HCT116 (cell line): ENCODE measurements around the gene PWWP2B. TPM values are rescaled to one million over a fixed set of nuclear protein-coding genes. Genes with fewer than 3 reads are reported as not detected.

ENCODE experiments used
- ATAC-seq: fragments of 200-7000 bp; cut with Tn5 transposase; 2 replicates; pipeline ENCODE4 v1.9.1; 2020; ENCODE audit warnings: mild to moderate bottlenecking, moderate library complexity
- BruUV-seq: library from RNA; stranded (reverse); fragments of 400-500 nt; replicated peaks from 2 replicates; lab custom pipeline; 2021; lab: Mats Ljungman, UMichigan
- CTCF ChIA-PET: fragments of 300-600 bp; sonication (Branson Sonifier 250); formaldehyde crosslinking; loops from one replicate; lab custom pipeline; 2021; ENCODE audit warnings: antibody characterized with exemption; lab: Charles Lee
- POLR2A ChIA-PET: fragments of 300-600, 350-600 bp; sonication (Branson Sonifier 250); formaldehyde crosslinking; loops from one replicate; lab custom pipeline; 2021; ENCODE audit warnings: antibody characterized with exemption; lab: Charles Lee
- RAD21 ChIA-PET, 2 experiments: fragments of 300-600 bp; sonication (Branson Sonifier 250); formaldehyde crosslinking; loops; one replicate each; lab custom pipeline; 2023; ENCODE audit warnings: low total read pairs in 2 of 2; ENCODE audit not compliant: uncharacterized antibody in 2 of 2, unreplicated experiment in 2 of 2, low non-redundant PET in 1 of 2; lab: Charles Lee
- DNase-seq: peaks from one replicate; pipeline ENCODE4 v3.0.0-alpha.2; 2010; ENCODE audit warnings: low read depth, low spot score
- H2AFZ ChIP-seq: fragments of 200-600 bp; shearing (Covaris generic), sonication (generic); 2 replicates; pipeline ENCODE4 v1.6.1; 2017; ENCODE audit warnings: low read depth, mixed run types, mixed read lengths, antibody characterized with exemption, low read length; ENCODE audit not compliant: poor library complexity, severe bottlenecking
- H3K27ac ChIP-seq: 2 replicates; pipeline ENCODE4 v1.5.1; 2012; ENCODE audit warnings: low read depth, low read length
- H3K27me3 ChIP-seq: fragments of 200-600 bp; sonication (generic); 2 replicates; pipeline ENCODE4 v1.6.1; 2016; ENCODE audit warnings: mixed run types, low read length, mixed read lengths; ENCODE audit not compliant: insufficient read depth
- H3K36me3 ChIP-seq, 2 experiments: fragments of 200-500 bp in 1 of 2; fragments of 200-600 bp in 1 of 2; sonication (Bioruptor generic) in 1 of 2; sonication (generic) in 1 of 2; 2 replicates each; pipeline versions ENCODE4 v1.5.1 to v1.6.1; 2014 to 2016; ENCODE audit warnings: low read length in 2 of 2, inconsistent platforms in 1 of 2, mixed read lengths in 1 of 2, mixed run types in 1 of 2; ENCODE audit not compliant: insufficient read depth in 2 of 2, control insufficient read depth in 1 of 2
- H3K4me1 ChIP-seq, 2 experiments: fragments of 200-600 bp in 1 of 2; sonication (generic) in 1 of 2; 2 replicates each; pipeline versions ENCODE4 v1.5.1 to v1.6.1; 2012 to 2017; ENCODE audit warnings: low read length in 2 of 2, inconsistent platforms in 1 of 2, mild to moderate bottlenecking in 1 of 2, mixed read lengths in 1 of 2, mixed run types in 1 of 2, moderate library complexity in 1 of 2; ENCODE audit not compliant: insufficient read depth in 2 of 2, control insufficient read depth in 1 of 2
- H3K4me2 ChIP-seq: fragments of 200-600 bp; sonication (generic); 2 replicates; pipeline ENCODE4 v1.6.1; 2017; ENCODE audit warnings: mixed run types, low read length, mixed read lengths
- H3K4me3 ChIP-seq, 2 experiments: fragments of 200-600 bp in 1 of 2; sonication (generic) in 1 of 2; replicated peaks in 1 of 2; 2 replicates each; pipeline ENCODE4 v1.5.1; 2011 to 2016; ENCODE audit warnings: low read length in 2 of 2, control low read depth in 1 of 2, low read depth in 1 of 2, mild to moderate bottlenecking in 1 of 2, mixed read lengths in 1 of 2, mixed run types in 1 of 2
- H3K79me2 ChIP-seq: fragments of 200-600 bp; sonication (generic); 2 replicates; pipeline ENCODE4 v1.6.1; 2017; ENCODE audit warnings: mild to moderate bottlenecking, mixed run types, low read length, moderate library complexity, mixed read lengths; ENCODE audit not compliant: insufficient read depth
- H3K9ac ChIP-seq: fragments of 200-600 bp; sonication (generic); 2 replicates; pipeline ENCODE4 v1.6.1; 2016; ENCODE audit warnings: low read length, mixed read lengths
- H3K9me2 ChIP-seq: fragments of 200-600 bp; sonication (generic), shearing (Covaris generic); 2 replicates; pipeline ENCODE4 v1.6.1; 2017; ENCODE audit warnings: mixed run types, mild to moderate bottlenecking, moderate library complexity; ENCODE audit not compliant: insufficient read depth
- H3K9me3 ChIP-seq, 2 experiments: fragments of 200-500 bp in 1 of 2; fragments of 200-600 bp in 1 of 2; sonication (Bioruptor generic) in 1 of 2; sonication (generic) in 1 of 2; 2 replicates each; pipeline ENCODE4 v1.6.1; 2014 to 2017; ENCODE audit warnings: low read length in 2 of 2, mixed read lengths in 2 of 2, inconsistent platforms in 1 of 2, low read depth in 1 of 2, mild to moderate bottlenecking in 1 of 2, mixed run types in 1 of 2, moderate library complexity in 1 of 2; ENCODE audit not compliant: control insufficient read depth in 1 of 2, insufficient read depth in 1 of 2
- H4K20me1 ChIP-seq: fragments of 200-600 bp; sonication (generic), shearing (Covaris generic); 2 replicates; pipeline ENCODE4 v1.6.1; 2017; ENCODE audit warnings: mixed run types, mild to moderate bottlenecking, moderate library complexity; ENCODE audit not compliant: insufficient read depth
- ATF3 ChIP-seq: IDR thresholded peaks from 2 replicates; pipeline ENCODE4 v1.6.1; 2012
- CEBPB ChIP-seq: IDR thresholded peaks from 2 replicates; pipeline ENCODE4 v1.6.1; 2012; ENCODE audit warnings: low read depth
- CTCF ChIP-seq, 3 experiments: fragments of 200-600 bp in 1 of 3; sonication (generic) in 1 of 3; IDR thresholded peaks in 2 of 3; conservative IDR thresholded peaks in 1 of 3; 2 replicates each; pipeline ENCODE4 v1.5.1; 2012 to 2017; ENCODE audit warnings: low read depth in 2 of 3, low read length in 2 of 3, antibody characterized with exemption in 1 of 3, borderline replicate concordance in 1 of 3, control low read depth in 1 of 3, mild to moderate bottlenecking in 1 of 3, mixed read lengths in 1 of 3, mixed run types in 1 of 3, moderate library complexity in 1 of 3; ENCODE audit not compliant: insufficient read depth in 1 of 3
- EGR1 ChIP-seq: IDR thresholded peaks from 2 replicates; pipeline ENCODE4 v1.6.1; 2012; ENCODE audit warnings: low read depth
- ELF1 ChIP-seq: IDR thresholded peaks from 2 replicates; pipeline ENCODE4 v1.6.1; 2012; ENCODE audit warnings: low read depth, borderline replicate concordance
- EZH2phosphoT487 ChIP-seq: fragments of 200-600 bp; IDR thresholded peaks from 2 replicates; pipeline ENCODE4 v1.6.1; 2018; ENCODE audit warnings: antibody characterized with exemption, borderline replicate concordance
- JUND ChIP-seq: IDR thresholded peaks from 2 replicates; pipeline ENCODE4 v1.6.1; 2012
- POLR2A ChIP-seq: IDR thresholded peaks from 2 replicates; pipeline ENCODE4 v1.7.0; 2011; ENCODE audit warnings: borderline replicate concordance; ENCODE audit not compliant: insufficient read depth, insufficient read length; ENCODE audit errors: extremely low read depth
- POLR2AphosphoS5 ChIP-seq: IDR thresholded peaks from 2 replicates; pipeline ENCODE4 v1.6.1; 2011; ENCODE audit warnings: mild to moderate bottlenecking, low read depth, low read length, moderate library complexity
- SIN3A ChIP-seq: IDR thresholded peaks from 2 replicates; pipeline ENCODE4 v1.6.1; 2012; ENCODE audit warnings: low read depth
- SRF ChIP-seq: IDR thresholded peaks from 2 replicates; pipeline ENCODE4 v1.6.1; 2012; ENCODE audit warnings: low read depth
- TCF7L2 ChIP-seq: IDR thresholded peaks from 2 replicates; pipeline ENCODE4 v1.7.0; 2011; ENCODE audit warnings: borderline replicate concordance, inconsistent platforms; ENCODE audit not compliant: insufficient read depth, insufficient read length; ENCODE audit errors: extremely low read depth
- ZBTB33 ChIP-seq: IDR thresholded peaks from 2 replicates; pipeline ENCODE4 v1.6.1; 2011; ENCODE audit warnings: mild to moderate bottlenecking, low read length, moderate library complexity; ENCODE audit not compliant: insufficient replicate concordance; ENCODE audit errors: extremely low read depth
- ZNF274 ChIP-seq: fragments of 200-500 bp; sonication (Bioruptor generic); IDR thresholded peaks from 2 replicates; pipeline ENCODE4 v1.6.1; 2014; ENCODE audit warnings: mild to moderate bottlenecking, low read depth, low read length, inconsistent platforms
- intact Hi-C: fragments of 100-400 bp; cut with micrococcal nuclease; formaldehyde crosslinking; loops from 2 replicates; pipeline ENCODE4 v1.10.0; 2022
- total RNA-seq: library from RNA; stranded (reverse); gene quantifications from one replicate; pipeline ENCODE4 v1.2.1, GENCODE V29; 2021; ENCODE audit not compliant: unreplicated experiment

PWWP2B gene
- total RNA-seq, 1 experiment from 2014 or later, result 13.9 TPM

GRCh38 chr10:132430861-132431271, 33.9 kb downstream of the PWWP2B start (continued):
- TF ChIP-seq CTCF (IDR thresholded peaks at IDR 0.05 in 2 of 3, conservative IDR thresholded peaks at IDR 0.05 in 1 of 3; ENCODE audit: borderline replicate concordance in 1 of 3, insufficient read depth in 1 of 3, low read depth in 2 of 3, low read length in 2 of 3), result no peak

GRCh38 chr10:132431537-132432175, 34.7 kb downstream of the PWWP2B start:
- Histone ChIP-seq H3K27ac (no peak overlapping the region), H3K79me2 (no peaks in the 10 kb centered on the region), H3K9me2 (no peaks in the 10 kb centered on the region), H3K4me2 (no peak overlapping the region), H3K36me3 (no peaks in the 10 kb centered on the region), H2AFZ (no peak overlapping the region), H3K9me3 (no peaks in the 10 kb centered on the region), H3K4me3 (no peak overlapping the region), H3K27me3 (no peaks in the 10 kb centered on the region), H3K9ac (no peak overlapping the region), H4K20me1 (no peaks in the 10 kb centered on the region), H3K4me1 (peaks cover 0 to 4% of the 10 kb centered on the region in 2 experiments; a peak in 1 of 4 replicates)
- DNase-seq (no peak), ATAC-seq (no peak)
- no TSS peak for BruUV-seq
- ChIA-PET POLR2A (no interaction called here), RAD21 (no interaction called here), CTCF (no interaction called here)
- intact Hi-C loops, result no loop called here
- TF ChIP-seq POLR2A (no peak), POLR2AphosphoS5 (no peak), EGR1 (no peak), ELF1 (no peak), JUND (no peak), ZBTB33 (no peak), ATF3 (no peak), ZNF274 (no peak), SIN3A (no peak), CTCF (IDR thresholded peaks at IDR 0.05 in 2 of 3, conservative IDR thresholded peaks at IDR 0.05 in 1 of 3; ENCODE audit: borderline replicate concordance in 1 of 3, insufficient read depth in 1 of 3, low read depth in 2 of 3, low read length in 2 of 3) (no peak), EZH2phosphoT487 (no peak), CEBPB (no peak), SRF (no peak), TCF7L2 (no peak)
